Neural cell (in vitro differentiated cells): ENCODE measurements around the gene CAPNS2.

Source experiments
- EP300 ChIP-seq: fragments of 450-650 bp; conservative IDR thresholded peaks from 2 replicates; pipeline ENCODE4 v1.6.1; 2014; ENCODE audit warnings: antibody characterized with exemption, mild to moderate bottlenecking, moderate library complexity; ENCODE audit not compliant: poor library complexity, severe bottlenecking
- MXI1 ChIP-seq: fragments of 450-650 bp; conservative IDR thresholded peaks from 2 replicates; pipeline ENCODE4 v1.6.1; 2014; ENCODE audit warnings: antibody characterized with exemption, mild to moderate bottlenecking; ENCODE audit not compliant: poor library complexity, severe bottlenecking
- POLR2AphosphoS5 ChIP-seq: IDR thresholded peaks from 2 replicates; pipeline ENCODE4 v1.6.1; 2012
- RAD21 ChIP-seq: fragments of 450-650 bp; conservative IDR thresholded peaks from 2 replicates; pipeline ENCODE4 v1.6.1; 2014; ENCODE audit warnings: antibody characterized with exemption, mild to moderate bottlenecking, moderate library complexity
- SMC3 ChIP-seq: fragments of 450-650 bp; conservative IDR thresholded peaks from 2 replicates; pipeline ENCODE4 v1.6.1; 2014; ENCODE audit warnings: antibody characterized with exemption, mild to moderate bottlenecking, moderate library complexity; ENCODE audit not compliant: poor library complexity
- TAF1 ChIP-seq: IDR thresholded peaks from 2 replicates; pipeline ENCODE4 v1.6.1; 2012; ENCODE audit warnings: low read depth
- TF ChIP-seq, protein P1 (sequence below): fragments of 450-650 bp; IDR thresholded peaks from 2 replicates; pipeline ENCODE4 v1.5.1; 2014; ENCODE audit warnings: antibody characterized with exemption, mild to moderate bottlenecking, moderate library complexity; ENCODE audit not compliant: poor library complexity, severe bottlenecking
- TF ChIP-seq, protein P2 (sequence below): IDR thresholded peaks from 2 replicates; pipeline ENCODE4 v1.6.1; 2012; ENCODE audit warnings: borderline replicate concordance

DNA sequence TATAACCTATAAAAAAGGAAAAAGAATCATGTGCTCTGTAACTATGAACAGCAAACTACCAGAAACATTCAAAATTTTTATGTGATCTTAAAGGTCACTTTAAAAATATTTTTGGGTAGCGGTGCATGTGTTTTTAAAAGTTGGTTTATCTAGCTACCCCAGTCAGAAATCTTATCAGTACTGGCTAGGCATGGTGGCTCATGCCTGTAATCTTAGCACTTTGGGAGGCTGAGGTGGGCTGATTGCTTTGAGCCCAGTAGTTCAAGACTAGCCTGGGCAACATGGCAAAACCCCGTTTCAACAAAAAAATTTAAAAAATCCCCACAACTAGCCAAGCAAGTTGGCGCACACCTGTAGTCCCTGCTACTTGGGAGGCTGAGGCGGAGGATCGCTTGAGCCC lies 3.7 kb downstream of the CAPNS2 start:
- TF ChIP-seq, protein P1, sequence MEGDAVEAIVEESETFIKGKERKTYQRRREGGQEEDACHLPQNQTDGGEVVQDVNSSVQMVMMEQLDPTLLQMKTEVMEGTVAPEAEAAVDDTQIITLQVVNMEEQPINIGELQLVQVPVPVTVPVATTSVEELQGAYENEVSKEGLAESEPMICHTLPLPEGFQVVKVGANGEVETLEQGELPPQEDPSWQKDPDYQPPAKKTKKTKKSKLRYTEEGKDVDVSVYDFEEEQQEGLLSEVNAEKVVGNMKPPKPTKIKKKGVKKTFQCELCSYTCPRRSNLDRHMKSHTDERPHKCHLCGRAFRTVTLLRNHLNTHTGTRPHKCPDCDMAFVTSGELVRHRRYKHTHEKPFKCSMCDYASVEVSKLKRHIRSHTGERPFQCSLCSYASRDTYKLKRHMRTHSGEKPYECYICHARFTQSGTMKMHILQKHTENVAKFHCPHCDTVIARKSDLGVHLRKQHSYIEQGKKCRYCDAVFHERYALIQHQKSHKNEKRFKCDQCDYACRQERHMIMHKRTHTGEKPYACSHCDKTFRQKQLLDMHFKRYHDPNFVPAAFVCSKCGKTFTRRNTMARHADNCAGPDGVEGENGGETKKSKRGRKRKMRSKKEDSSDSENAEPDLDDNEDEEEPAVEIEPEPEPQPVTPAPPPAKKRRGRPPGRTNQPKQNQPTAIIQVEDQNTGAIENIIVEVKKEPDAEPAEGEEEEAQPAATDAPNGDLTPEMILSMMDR: no peak
- TF ChIP-seq EP300 (no peak), MXI1 (no peak), SMC3 (no peak), POLR2AphosphoS5 (no peak), RAD21 (no peak), TAF1 (no peak)
- TF ChIP-seq, protein P2, sequence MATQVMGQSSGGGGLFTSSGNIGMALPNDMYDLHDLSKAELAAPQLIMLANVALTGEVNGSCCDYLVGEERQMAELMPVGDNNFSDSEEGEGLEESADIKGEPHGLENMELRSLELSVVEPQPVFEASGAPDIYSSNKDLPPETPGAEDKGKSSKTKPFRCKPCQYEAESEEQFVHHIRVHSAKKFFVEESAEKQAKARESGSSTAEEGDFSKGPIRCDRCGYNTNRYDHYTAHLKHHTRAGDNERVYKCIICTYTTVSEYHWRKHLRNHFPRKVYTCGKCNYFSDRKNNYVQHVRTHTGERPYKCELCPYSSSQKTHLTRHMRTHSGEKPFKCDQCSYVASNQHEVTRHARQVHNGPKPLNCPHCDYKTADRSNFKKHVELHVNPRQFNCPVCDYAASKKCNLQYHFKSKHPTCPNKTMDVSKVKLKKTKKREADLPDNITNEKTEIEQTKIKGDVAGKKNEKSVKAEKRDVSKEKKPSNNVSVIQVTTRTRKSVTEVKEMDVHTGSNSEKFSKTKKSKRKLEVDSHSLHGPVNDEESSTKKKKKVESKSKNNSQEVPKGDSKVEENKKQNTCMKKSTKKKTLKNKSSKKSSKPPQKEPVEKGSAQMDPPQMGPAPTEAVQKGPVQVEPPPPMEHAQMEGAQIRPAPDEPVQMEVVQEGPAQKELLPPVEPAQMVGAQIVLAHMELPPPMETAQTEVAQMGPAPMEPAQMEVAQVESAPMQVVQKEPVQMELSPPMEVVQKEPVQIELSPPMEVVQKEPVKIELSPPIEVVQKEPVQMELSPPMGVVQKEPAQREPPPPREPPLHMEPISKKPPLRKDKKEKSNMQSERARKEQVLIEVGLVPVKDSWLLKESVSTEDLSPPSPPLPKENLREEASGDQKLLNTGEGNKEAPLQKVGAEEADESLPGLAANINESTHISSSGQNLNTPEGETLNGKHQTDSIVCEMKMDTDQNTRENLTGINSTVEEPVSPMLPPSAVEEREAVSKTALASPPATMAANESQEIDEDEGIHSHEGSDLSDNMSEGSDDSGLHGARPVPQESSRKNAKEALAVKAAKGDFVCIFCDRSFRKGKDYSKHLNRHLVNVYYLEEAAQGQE: no peak
